Lower lobe of right lung (tissue), 2 donors: Measurements from ENCODE around the gene ZMIZ1. TPM values are rescaled to one million over a fixed set of nuclear protein-coding genes. Genes with fewer than 3 reads are reported as not detected.

Experiments used
- ATAC-seq, 2 donors: fragments of 200-7000 bp; cut with Tn5 transposase; one replicate each; pipeline ENCODE4 v1.9.1; 2020 to 2022; ENCODE audit warnings: mild to moderate bottlenecking in 2 of 2, moderate library complexity in 2 of 2
- DNase-seq: peaks from one replicate; pipeline ENCODE4 v3.0.0-alpha.2; 2020
- H3K27ac ChIP-seq: fragments of 200-600 bp; one replicate; pipeline ENCODE4 v1.8.0; 2022
- H3K27me3 ChIP-seq: fragments of 200-600 bp; one replicate; pipeline ENCODE4 v1.8.0; 2022; ENCODE audit warnings: low read depth
- H3K36me3 ChIP-seq: fragments of 200-600 bp; one replicate; pipeline ENCODE4 v1.8.0; 2022; ENCODE audit warnings: mild to moderate bottlenecking
- H3K4me1 ChIP-seq: fragments of 200-600 bp; one replicate; pipeline ENCODE4 v1.8.0; 2022
- H3K4me3 ChIP-seq: fragments of 200-600 bp; one replicate; pipeline ENCODE4 v1.8.0; 2022; ENCODE audit warnings: mild to moderate bottlenecking
- H3K9me3 ChIP-seq: fragments of 200-600 bp; one replicate; pipeline ENCODE4 v1.8.0; 2022
- intact Hi-C: fragments of 100-400 bp; cut with DNase I; formaldehyde crosslinking; loops from one replicate; pipeline ENCODE4 v1.11.0; 2022
- total RNA-seq: library from RNA; stranded (reverse); fragmentation: NEBNext Ultra II Directional; extraction: Animal tissue kit (Norgen Biotek cat#: 25700); gene quantifications from one replicate; pipeline ENCODE4 v1.2.1, GENCODE V29; 2021
- TF ChIP-seq, protein P1 (sequence below): fragments of 200-600 bp; IDR thresholded peaks from one replicate; pipeline ENCODE4 v1.8.0; 2022; ENCODE audit warnings: antibody characterized with exemption, mild to moderate bottlenecking
- donor health status: DM: no; HTN: yes; CAD: no; lungs with severe emphysema.

ZMIZ1 gene
- total RNA-seq, 1 donor from 2014 or later: 102 TPM

DNA sequence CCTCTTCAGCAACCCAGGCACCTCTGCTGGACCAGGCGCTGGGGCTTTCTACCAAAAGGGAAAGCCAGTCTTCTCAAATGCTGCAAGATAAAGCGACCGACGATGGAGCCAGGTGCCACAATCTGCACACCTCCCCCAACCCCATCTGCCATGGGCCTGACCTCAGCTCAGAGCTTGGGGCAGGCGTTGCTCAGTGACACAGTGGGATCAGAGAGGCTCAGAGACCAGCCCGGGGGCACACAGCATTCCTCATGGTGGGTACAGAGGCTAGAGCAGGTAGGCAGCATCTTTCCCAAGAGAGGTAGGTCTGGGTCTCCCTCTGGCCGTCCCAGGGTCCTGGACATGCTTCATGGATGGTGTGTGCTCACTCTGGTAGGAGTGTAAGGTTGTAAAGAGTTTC is 56.3 kb downstream of the ZMIZ1 start:
- no peaks in the 10 kb centered on the region for H3K9me3 ChIP-seq

DNA sequence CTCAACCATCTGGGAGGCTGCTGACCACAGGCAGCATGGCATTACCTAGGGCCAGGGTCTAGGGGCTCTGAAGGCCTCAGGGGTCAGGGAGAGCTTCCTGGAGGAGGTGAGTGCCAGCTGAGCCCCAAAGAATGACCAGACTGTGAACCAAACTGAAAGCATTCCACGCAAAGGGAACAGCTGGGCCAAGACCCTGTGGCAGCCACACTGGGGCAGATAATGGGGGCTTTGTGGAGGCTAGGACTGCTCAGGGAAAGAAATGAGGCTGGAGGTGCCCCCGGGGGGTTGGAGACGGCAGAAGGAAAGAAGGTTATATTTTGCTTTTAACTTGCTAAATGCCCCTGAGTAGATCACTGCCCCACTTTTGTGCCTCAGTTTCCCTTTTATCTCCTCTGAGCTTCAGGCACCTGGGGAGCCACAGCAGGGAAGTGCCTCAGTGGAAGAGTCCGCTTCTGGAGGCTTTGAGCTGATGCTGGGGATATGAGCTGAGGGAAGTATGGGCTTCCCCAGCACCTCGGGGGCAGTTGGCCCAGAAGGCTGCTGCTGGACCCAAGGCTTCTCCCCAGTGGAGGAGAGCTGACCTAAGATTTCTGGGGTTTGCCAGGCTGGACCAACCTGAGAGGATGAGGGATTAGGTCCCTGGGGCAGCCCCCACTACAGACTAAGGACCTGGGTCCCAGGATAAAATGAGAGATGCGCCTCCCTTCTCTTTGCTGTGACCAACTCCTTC is 57.8 kb downstream of the ZMIZ1 start:
- intact Hi-C loops: no loop called here
- Histone ChIP-seq H3K27me3 (no peaks in the 10 kb centered on the region), H3K4me3 (no peak overlapping the region), H3K9me3 (no peaks in the 10 kb centered on the region), H3K27ac (peak overlapping the region; percentile 62), H3K4me1 (peaks cover 55% of the 10 kb centered on the region), H3K36me3 (peaks cover 60% of the 10 kb centered on the region)
- DNase-seq: no peak
- ATAC-seq: no peak
- TF ChIP-seq, protein P1, sequence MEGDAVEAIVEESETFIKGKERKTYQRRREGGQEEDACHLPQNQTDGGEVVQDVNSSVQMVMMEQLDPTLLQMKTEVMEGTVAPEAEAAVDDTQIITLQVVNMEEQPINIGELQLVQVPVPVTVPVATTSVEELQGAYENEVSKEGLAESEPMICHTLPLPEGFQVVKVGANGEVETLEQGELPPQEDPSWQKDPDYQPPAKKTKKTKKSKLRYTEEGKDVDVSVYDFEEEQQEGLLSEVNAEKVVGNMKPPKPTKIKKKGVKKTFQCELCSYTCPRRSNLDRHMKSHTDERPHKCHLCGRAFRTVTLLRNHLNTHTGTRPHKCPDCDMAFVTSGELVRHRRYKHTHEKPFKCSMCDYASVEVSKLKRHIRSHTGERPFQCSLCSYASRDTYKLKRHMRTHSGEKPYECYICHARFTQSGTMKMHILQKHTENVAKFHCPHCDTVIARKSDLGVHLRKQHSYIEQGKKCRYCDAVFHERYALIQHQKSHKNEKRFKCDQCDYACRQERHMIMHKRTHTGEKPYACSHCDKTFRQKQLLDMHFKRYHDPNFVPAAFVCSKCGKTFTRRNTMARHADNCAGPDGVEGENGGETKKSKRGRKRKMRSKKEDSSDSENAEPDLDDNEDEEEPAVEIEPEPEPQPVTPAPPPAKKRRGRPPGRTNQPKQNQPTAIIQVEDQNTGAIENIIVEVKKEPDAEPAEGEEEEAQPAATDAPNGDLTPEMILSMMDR: no peak

More for the DNA sequence above, 56.3 kb downstream of the ZMIZ1 start:
- no peak overlapping the region for H3K27ac ChIP-seq
- DNase-seq: no peak
- H3K4me1 ChIP-seq: peaks cover 51% of the 10 kb centered on the region
- TF ChIP-seq, protein P1: no peak
- H3K27me3 ChIP-seq: no peaks in the 10 kb centered on the region
- intact Hi-C loops: no loop called here
- H3K4me3 ChIP-seq: no peak overlapping the region
- ATAC-seq: no peak
- peaks cover 61% of the 10 kb centered on the region for H3K36me3 ChIP-seq

DNA sequence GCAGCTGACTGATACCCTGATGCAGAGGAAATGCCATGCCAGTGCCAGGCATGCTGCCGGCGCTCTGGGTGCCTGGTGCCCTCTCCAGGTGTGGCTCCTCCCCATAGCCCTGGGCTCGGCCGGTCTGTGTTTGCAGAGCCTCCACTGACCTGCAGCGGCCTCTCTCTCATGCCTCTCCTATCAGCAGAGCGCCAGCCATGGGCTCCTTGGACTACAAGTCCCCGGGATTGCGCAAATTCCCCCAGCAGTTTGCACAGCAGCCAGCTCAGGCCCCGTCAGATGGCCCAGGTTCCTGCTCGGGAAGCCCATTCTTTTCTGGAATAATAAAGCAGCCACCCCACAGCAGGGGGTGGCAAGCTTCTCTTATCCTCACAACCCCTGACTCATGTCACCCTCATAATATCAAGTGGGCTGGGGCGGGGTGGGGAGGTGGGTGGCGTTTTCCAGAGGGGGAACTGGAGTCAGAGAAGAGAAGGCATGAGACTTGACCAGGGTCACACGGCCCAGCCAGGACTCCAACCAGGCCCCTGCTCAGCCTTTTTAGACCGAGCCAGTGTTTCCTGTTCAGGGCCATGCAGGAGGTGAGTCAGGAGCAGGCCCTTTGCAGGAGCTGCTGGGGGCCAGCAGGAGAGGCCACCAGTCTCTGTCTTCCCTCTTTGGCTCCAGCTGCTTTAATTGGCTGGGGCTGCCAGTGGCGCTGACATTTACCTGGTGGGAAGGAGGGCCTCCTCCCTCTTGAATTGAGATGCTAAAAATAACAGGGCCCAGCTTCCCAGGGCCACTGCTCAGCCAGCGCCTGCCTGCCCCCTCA is 58.6 kb downstream of the ZMIZ1 start:
- Histone ChIP-seq H3K4me1 (peaks cover 59% of the 10 kb centered on the region), H3K27ac (peak overlapping the region; percentile 62), H3K4me3 (no peak overlapping the region), H3K27me3 (no peaks in the 10 kb centered on the region), H3K36me3 (peaks cover 53% of the 10 kb centered on the region), H3K9me3 (no peaks in the 10 kb centered on the region)
- peak; percentile 95 for DNase-seq
- TF ChIP-seq, protein P1: no peak
- ATAC-seq: peak; percentile 96 to 97
- intact Hi-C loops: no loop called here

DNA sequence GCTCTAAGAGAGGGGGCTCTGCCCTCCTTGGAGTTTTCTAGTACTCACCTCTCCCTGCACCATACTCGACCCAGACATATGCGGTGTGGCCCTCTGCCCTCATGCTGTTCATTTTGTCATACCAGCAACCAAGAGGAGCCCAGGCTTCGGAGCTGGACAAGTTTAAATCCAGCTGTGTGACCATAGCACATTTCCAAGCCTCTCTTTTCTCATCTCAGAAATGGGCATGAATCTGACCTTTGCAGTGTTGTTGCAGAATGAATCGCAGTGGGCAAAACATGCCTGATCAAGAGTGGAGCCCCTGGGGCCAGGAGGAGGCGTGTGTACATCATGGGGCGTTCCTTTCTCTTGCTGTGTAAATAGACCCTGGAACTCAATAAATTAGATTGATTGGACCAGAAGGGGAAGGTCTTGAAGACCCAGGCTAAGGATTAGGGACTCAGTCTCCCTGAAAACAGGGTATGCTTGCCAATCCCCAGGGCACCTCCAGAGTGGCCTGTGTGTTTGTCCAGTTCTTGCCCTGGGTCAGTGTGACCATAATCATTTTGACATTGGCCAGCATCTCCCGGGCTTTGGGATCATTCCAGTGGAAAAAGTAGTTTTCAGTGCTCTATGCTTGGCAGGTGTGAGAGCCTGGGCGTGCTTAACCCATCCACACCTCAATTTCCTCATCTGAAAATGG is 59.6 kb downstream of the ZMIZ1 start:
- Histone ChIP-seq H3K9me3 (no peaks in the 10 kb centered on the region), H3K4me3 (no peak overlapping the region), H3K27me3 (no peaks in the 10 kb centered on the region), H3K36me3 (peaks cover 43% of the 10 kb centered on the region), H3K4me1 (peaks cover 69% of the 10 kb centered on the region), H3K27ac (peak overlapping the region; percentile 25)
- no peak for ATAC-seq
- intact Hi-C loops: no loop called here
- TF ChIP-seq, protein P1: no peak
- DNase-seq: no peak

DNA sequence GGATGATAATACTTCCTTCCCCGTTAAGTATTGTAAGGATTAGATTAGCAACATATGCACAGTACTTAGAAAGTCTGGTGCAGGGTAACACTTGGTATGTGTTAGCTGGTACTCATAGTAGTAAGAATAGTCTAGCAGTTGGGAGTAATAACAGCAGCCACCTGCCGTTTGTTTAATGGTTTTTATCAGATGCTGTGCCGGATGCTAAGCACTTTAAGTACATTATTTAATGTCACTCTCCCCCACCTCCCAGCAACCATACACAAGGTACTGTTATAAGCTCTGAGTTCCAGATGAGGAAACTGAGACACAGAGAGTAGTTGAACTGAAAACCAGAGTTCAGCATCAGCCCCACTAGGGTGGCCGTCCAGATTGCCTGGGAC is 60.1 kb downstream of the ZMIZ1 start:
- DNase-seq: no peak
- TF ChIP-seq, protein P1: no peak
- no peak for ATAC-seq
- Histone ChIP-seq H3K27ac (peak overlapping the region; percentile 27), H3K36me3 (peaks cover 37% of the 10 kb centered on the region), H3K9me3 (no peaks in the 10 kb centered on the region), H3K27me3 (no peaks in the 10 kb centered on the region), H3K4me1 (peaks cover 74% of the 10 kb centered on the region), H3K4me3 (no peak overlapping the region)
- intact Hi-C loops: no loop called here
